ENCODE results near the gene SCN3A.

DNA sequence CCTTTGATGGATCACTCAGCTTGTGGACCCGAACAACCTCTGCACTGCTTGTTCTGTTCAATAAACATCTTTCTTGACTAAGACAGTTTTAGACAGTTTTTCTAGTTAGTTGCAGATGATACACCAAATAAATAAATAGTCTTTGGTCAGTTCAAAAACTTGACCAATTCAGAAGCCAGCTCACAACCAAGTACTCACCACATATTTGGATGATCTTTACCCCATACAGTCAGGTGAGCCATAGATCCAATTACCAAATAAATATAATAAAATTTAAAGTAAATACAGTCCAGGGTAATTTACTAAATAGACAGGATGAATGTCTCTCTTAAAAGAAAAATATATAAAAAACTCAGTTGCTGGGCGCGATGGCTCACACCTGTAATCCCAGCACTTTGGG lies 18.2 kb downstream of the SCN3A start:
- TF ChIP-seq, protein P1, sequence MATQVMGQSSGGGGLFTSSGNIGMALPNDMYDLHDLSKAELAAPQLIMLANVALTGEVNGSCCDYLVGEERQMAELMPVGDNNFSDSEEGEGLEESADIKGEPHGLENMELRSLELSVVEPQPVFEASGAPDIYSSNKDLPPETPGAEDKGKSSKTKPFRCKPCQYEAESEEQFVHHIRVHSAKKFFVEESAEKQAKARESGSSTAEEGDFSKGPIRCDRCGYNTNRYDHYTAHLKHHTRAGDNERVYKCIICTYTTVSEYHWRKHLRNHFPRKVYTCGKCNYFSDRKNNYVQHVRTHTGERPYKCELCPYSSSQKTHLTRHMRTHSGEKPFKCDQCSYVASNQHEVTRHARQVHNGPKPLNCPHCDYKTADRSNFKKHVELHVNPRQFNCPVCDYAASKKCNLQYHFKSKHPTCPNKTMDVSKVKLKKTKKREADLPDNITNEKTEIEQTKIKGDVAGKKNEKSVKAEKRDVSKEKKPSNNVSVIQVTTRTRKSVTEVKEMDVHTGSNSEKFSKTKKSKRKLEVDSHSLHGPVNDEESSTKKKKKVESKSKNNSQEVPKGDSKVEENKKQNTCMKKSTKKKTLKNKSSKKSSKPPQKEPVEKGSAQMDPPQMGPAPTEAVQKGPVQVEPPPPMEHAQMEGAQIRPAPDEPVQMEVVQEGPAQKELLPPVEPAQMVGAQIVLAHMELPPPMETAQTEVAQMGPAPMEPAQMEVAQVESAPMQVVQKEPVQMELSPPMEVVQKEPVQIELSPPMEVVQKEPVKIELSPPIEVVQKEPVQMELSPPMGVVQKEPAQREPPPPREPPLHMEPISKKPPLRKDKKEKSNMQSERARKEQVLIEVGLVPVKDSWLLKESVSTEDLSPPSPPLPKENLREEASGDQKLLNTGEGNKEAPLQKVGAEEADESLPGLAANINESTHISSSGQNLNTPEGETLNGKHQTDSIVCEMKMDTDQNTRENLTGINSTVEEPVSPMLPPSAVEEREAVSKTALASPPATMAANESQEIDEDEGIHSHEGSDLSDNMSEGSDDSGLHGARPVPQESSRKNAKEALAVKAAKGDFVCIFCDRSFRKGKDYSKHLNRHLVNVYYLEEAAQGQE (IDR thresholded peaks at IDR 0.05; ENCODE audit: insufficient read depth in 1 of 2, low read depth in 2 of 2, low read length in 2 of 2): no peak
- TF ChIP-seq POLR2AphosphoS5 (IDR thresholded peaks at IDR 0.05; ENCODE audit: low read depth, low read length) (no peak), TAF1 (IDR thresholded peaks at IDR 0.05; ENCODE audit: borderline replicate concordance, insufficient read depth, low read length) (no peak), SIN3A (IDR thresholded peaks at IDR 0.05; ENCODE audit: borderline replicate concordance, insufficient read depth, low read length) (no peak), FOXP2 (optimal IDR thresholded peaks at IDR 0.05; ENCODE audit: borderline replicate concordance, extremely low read depth, extremely low read length, insufficient read depth) (no peak)

Data from PFSK-1 (cell line).